ENCODE measurements around the gene AAK1. TPM values are rescaled to one million over a fixed set of nuclear protein-coding genes. Genes with fewer than 3 reads are reported as not detected.
A peak's percentile ranks its signal among the peaks of the same experiment; 100 is the strongest.

Gene AAK1
- 39.0 TPM in 2 replicates for total RNA-seq (2014; rRNA removed; shearing (Covaris generic))
- 44.7 and 52.4 TPM in 2 replicates for polyA plus RNA-seq (2016; fragmentation: Nextera tagmentation; extraction: Ambion mirVana)
- long read RNA-seq, transcript AAK1-208 (2 exons, 453 nt): major isoform, 5 of 7 reads
- long read RNA-seq, partial matches to known transcripts: 0 of 7 reads
- long read RNA-seq, other reads (novel, unspliced or antisense): 2 of 7 reads

GRCh38 chr2:69643602-69644505, at the start of gene AAK1:
AAK1 (minus strand) TSS chr2:69643739; CDS start chr2:69643040, 699 bp downstream.
- peaks cover 42% of the 10 kb centered on the region for H3K4me1 Mint-ChIP-seq
- Histone ChIP-seq H3K27me3 (ENCODE audit: insufficient read depth) (peaks cover 10% of the 10 kb centered on the region), H2AFZ (peak within 1 kb of the TSS; percentile 98), H3K4me2 (peak within 1 kb of the TSS; percentile 99), H3K4me3 (peak within 1 kb of the TSS; percentile 92), H3K79me2 (replicated peaks; ENCODE audit: insufficient read depth) (peaks cover 35% of the 10 kb centered on the region), H3K4me1 (ENCODE audit: insufficient read depth) (peaks cover 33% of the 10 kb centered on the region), H4K20me1 (replicated peaks; ENCODE audit: insufficient read depth) (no peaks in the 10 kb centered on the region), H3K9me2 (ENCODE audit: insufficient read depth) (no peaks in the 10 kb centered on the region), H3K27ac (ENCODE audit: low read depth) (peak within 1 kb of the TSS; percentile 96), H3K36me3 (ENCODE audit: insufficient read depth) (no peaks in the 10 kb centered on the region), H3F3A (replicated peaks; ENCODE audit: low read depth) (no peaks in the 10 kb centered on the region; the same call in 1 of the 2 replicates)
- DNase-seq (ENCODE audit: low spot score): peak; percentile 88
- H3K27ac Mint-ChIP-seq: peak within 1 kb of the TSS; percentile 96
- peaks cover 6% of the 10 kb centered on the region for H3K27me3 Mint-ChIP-seq (ENCODE audit: insufficient read depth, low read depth, poor library complexity)
- no peak for TF ChIP-seq CTCF (conservative IDR thresholded peaks at IDR 0.05; ENCODE audit: low read depth in 2 of 2)
- TF ChIP-seq ZNF114 (CRISPR knock-in tag; IDR thresholded peaks at IDR 0.05): no peak
- TF ChIP-seq, protein P1, sequence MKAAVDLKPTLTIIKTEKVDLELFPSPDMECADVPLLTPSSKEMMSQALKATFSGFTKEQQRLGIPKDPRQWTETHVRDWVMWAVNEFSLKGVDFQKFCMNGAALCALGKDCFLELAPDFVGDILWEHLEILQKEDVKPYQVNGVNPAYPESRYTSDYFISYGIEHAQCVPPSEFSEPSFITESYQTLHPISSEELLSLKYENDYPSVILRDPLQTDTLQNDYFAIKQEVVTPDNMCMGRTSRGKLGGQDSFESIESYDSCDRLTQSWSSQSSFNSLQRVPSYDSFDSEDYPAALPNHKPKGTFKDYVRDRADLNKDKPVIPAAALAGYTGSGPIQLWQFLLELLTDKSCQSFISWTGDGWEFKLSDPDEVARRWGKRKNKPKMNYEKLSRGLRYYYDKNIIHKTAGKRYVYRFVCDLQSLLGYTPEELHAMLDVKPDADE (IDR thresholded peaks at IDR 0.05): peak; percentile 84
- H3K9me3 Mint-ChIP-seq: peaks cover 5% of the 10 kb centered on the region; the same call in 1 of the 3 replicates
- H3K4me3 Mint-ChIP-seq: peak within 1 kb of the TSS; percentile 92
- ATAC-seq: peak; percentile 82
- H3K36me3 Mint-ChIP-seq (ENCODE audit: low read depth): no peaks in the 10 kb centered on the region; the same call in 2 of the 3 replicates

- Histone ChIP-seq H3K4me2 (no peak overlapping the region), H3F3A (replicated peaks; ENCODE audit: low read depth) (no peaks in the 10 kb centered on the region), H3K9me2 (ENCODE audit: insufficient read depth) (no peaks in the 10 kb centered on the region), H2AFZ (no peak overlapping the region), H3K4me3 (no peak overlapping the region), H3K79me2 (replicated peaks; ENCODE audit: insufficient read depth) (no peaks in the 10 kb centered on the region), H3K27ac (ENCODE audit: low read depth) (no peak overlapping the region), H3K36me3 (ENCODE audit: insufficient read depth) (no peaks in the 10 kb centered on the region), H3K4me1 (ENCODE audit: insufficient read depth) (no peaks in the 10 kb centered on the region), H3K27me3 (ENCODE audit: insufficient read depth) (no peaks in the 10 kb centered on the region), H4K20me1 (replicated peaks; ENCODE audit: insufficient read depth) (no peaks in the 10 kb centered on the region)
- Mint-ChIP-seq H3K36me3 (ENCODE audit: low read depth) (no peaks in the 10 kb centered on the region), H3K9me3 (no peaks in the 10 kb centered on the region), H3K4me1 (no peaks in the 10 kb centered on the region), H3K4me3 (no peak overlapping the region), H3K27ac (no peak overlapping the region), H3K27me3 (ENCODE audit: insufficient read depth, low read depth, poor library complexity) (no peaks in the 10 kb centered on the region)
- no peak for DNase-seq (ENCODE audit: low spot score)
- no peak for ATAC-seq
- no peak for TF ChIP-seq CTCF (conservative IDR thresholded peaks at IDR 0.05; ENCODE audit: low read depth in 2 of 2)
- TF ChIP-seq, protein P2, sequence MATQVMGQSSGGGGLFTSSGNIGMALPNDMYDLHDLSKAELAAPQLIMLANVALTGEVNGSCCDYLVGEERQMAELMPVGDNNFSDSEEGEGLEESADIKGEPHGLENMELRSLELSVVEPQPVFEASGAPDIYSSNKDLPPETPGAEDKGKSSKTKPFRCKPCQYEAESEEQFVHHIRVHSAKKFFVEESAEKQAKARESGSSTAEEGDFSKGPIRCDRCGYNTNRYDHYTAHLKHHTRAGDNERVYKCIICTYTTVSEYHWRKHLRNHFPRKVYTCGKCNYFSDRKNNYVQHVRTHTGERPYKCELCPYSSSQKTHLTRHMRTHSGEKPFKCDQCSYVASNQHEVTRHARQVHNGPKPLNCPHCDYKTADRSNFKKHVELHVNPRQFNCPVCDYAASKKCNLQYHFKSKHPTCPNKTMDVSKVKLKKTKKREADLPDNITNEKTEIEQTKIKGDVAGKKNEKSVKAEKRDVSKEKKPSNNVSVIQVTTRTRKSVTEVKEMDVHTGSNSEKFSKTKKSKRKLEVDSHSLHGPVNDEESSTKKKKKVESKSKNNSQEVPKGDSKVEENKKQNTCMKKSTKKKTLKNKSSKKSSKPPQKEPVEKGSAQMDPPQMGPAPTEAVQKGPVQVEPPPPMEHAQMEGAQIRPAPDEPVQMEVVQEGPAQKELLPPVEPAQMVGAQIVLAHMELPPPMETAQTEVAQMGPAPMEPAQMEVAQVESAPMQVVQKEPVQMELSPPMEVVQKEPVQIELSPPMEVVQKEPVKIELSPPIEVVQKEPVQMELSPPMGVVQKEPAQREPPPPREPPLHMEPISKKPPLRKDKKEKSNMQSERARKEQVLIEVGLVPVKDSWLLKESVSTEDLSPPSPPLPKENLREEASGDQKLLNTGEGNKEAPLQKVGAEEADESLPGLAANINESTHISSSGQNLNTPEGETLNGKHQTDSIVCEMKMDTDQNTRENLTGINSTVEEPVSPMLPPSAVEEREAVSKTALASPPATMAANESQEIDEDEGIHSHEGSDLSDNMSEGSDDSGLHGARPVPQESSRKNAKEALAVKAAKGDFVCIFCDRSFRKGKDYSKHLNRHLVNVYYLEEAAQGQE (IDR thresholded peaks at IDR 0.05; ENCODE audit: unreplicated experiment): no peak
Observed at GRCh38 chr2:69692424-69692823, 48.9 kb upstream of the AAK1 start.

All from GM23338 (cell line).